Measurements from ENCODE around the gene CETP.
A peak's percentile ranks its signal among the peaks of the same experiment; 100 is the strongest.
"Not testable (repeated sequence)": the region's sequence is repeated elsewhere in the genome, so short reads cannot be mapped to it uniquely, and the experiment has no call there.

CETP gene

GRCh38 chr16:56997931-56998330, 36.2 kb downstream of the CETP start:
- no peak for DNase-seq (ENCODE audit: low spot score)

- no peak for DNase-seq (ENCODE audit: low spot score)
Measured at GRCh38 chr16:56998352-56998751, 36.6 kb downstream of the CETP start.

- no peak for DNase-seq (ENCODE audit: low spot score)
Measured at GRCh38 chr16:56998861-56999260, 37.1 kb downstream of the CETP start.

GRCh38 chr16:56999409-57000270, 37.9 kb downstream of the CETP start:
- peak; percentile 31 for DNase-seq (ENCODE audit: low spot score)

GRCh38 chr16:57000271-57001025, 38.7 kb downstream of the CETP start:
- peak; percentile 95 for DNase-seq (ENCODE audit: low spot score)

- no peak for DNase-seq (ENCODE audit: low spot score)
Measured at GRCh38 chr16:57001026-57001679, 39.4 kb downstream of the CETP start.

GRCh38 chr16:57003439-57004386, 42.0 kb downstream of the CETP start:
- DNase-seq (ENCODE audit: low spot score), result no peak

- no peak for DNase-seq (ENCODE audit: low spot score)
Measured at GRCh38 chr16:57004387-57005250, 42.9 kb downstream of the CETP start.

GRCh38 chr16:57005597-57005996, 43.8 kb downstream of the CETP start:
- not testable (repeated sequence) for DNase-seq (ENCODE audit: low spot score)

GRCh38 chr16:57007050-57007449, 45.3 kb downstream of the CETP start:
- DNase-seq (ENCODE audit: low spot score), result no peak

- no peak for DNase-seq (ENCODE audit: low spot score)
Measured at GRCh38 chr16:57007530-57007929, 45.8 kb downstream of the CETP start.

- DNase-seq (ENCODE audit: low spot score), result no peak
Measured at GRCh38 chr16:57008440-57008839, 46.7 kb downstream of the CETP start.

GRCh38 chr16:57009643-57010170, 48.0 kb downstream of the CETP start:
- no peak for DNase-seq (ENCODE audit: low spot score)

GRCh38 chr16:57012353-57012752, 50.6 kb downstream of the CETP start:
- no peak for DNase-seq (ENCODE audit: low spot score)

- peak; percentile 81 for DNase-seq (ENCODE audit: low spot score)
Measured at GRCh38 chr16:57013229-57013628, 51.5 kb downstream of the CETP start.

- DNase-seq (ENCODE audit: low spot score), result no peak
Measured at GRCh38 chr16:57013902-57014301, 52.2 kb downstream of the CETP start.

GRCh38 chr16:57016301-57016700, 54.6 kb downstream of the CETP start:
- no peak for DNase-seq (ENCODE audit: low spot score)

GRCh38 chr16:57016831-57017230, 55.1 kb downstream of the CETP start:
- DNase-seq (ENCODE audit: low spot score), result no peak

GRCh38 chr16:57017251-57017650, 55.5 kb downstream of the CETP start:
- DNase-seq (ENCODE audit: low spot score), result peak; percentile 71

- no peak for DNase-seq (ENCODE audit: low spot score)
Measured at GRCh38 chr16:57019746-57020145, 58.0 kb downstream of the CETP start.
